ENCODE data around the gene COL4A2. TPM values are rescaled to one million over a fixed set of nuclear protein-coding genes. Genes with fewer than 3 reads are reported as not detected.

COL4A2 gene
- polyA plus RNA-seq, 1 experiment: 208 TPM

- TF ChIP-seq CTCF (IDR thresholded peaks at IDR 0.05; ENCODE audit: low read depth, low read length): no peak
- H3K4me3 ChIP-seq (ENCODE audit: low read depth, low read length): no peak overlapping the region
- CTCF ChIA-PET: no interaction called here
- POLR2A ChIA-PET: no interaction called here
- peak overlapping the region; percentile 49 for H3K27ac ChIP-seq (ENCODE audit: low read depth, low read length)
- DNase-seq (ENCODE audit: low read depth, low spot score): no peak
- H3K27me3 ChIP-seq (ENCODE audit: control insufficient read depth, insufficient read depth, low read length): no peaks in the 10 kb centered on the region
- no peaks in the 10 kb centered on the region; the same call in 1 of the 2 replicates for H3K9me3 ChIP-seq (ENCODE audit: control insufficient read depth, insufficient read depth, low read length)
These were observed 21.5 kb downstream of the COL4A2 start for GRCh38 chr13:110328573-110328972.

- no peaks in the 10 kb centered on the region; the same call in 1 of the 2 replicates for H3K9me3 ChIP-seq (ENCODE audit: control insufficient read depth, insufficient read depth, low read length)
- H3K4me3 ChIP-seq (ENCODE audit: low read depth, low read length): no peak overlapping the region
- no peaks in the 10 kb centered on the region for H3K27me3 ChIP-seq (ENCODE audit: control insufficient read depth, insufficient read depth, low read length)
- CTCF ChIA-PET: interaction anchor here (0.8 kb wide), 1 partner anchor 83 kb away, joined by 5 read pairs; no protein-coding TSS in a partner anchor
- no peak for TF ChIP-seq CTCF (IDR thresholded peaks at IDR 0.05; ENCODE audit: low read depth, low read length)
- no peak for DNase-seq (ENCODE audit: low read depth, low spot score)
- H3K27ac ChIP-seq (ENCODE audit: low read depth, low read length): peak overlapping the region; percentile 90
- POLR2A ChIA-PET: no interaction called here
These were observed 22.2 kb downstream of the COL4A2 start for GRCh38 chr13:110329258-110329657.

- no peaks in the 10 kb centered on the region; the same call in 1 of the 2 replicates for H3K9me3 ChIP-seq (ENCODE audit: control insufficient read depth, insufficient read depth, low read length)
- no peak for DNase-seq (ENCODE audit: low read depth, low spot score)
- no peak for TF ChIP-seq CTCF (IDR thresholded peaks at IDR 0.05; ENCODE audit: low read depth, low read length)
- H3K4me3 ChIP-seq (ENCODE audit: low read depth, low read length): peak overlapping the region; percentile 40; the same call in 1 of the 2 replicates
- ChIA-PET CTCF (interaction anchor here (0.8 kb wide), 1 partner anchor 82 kb away, joined by 5 read pairs; no protein-coding TSS in a partner anchor), POLR2A (interaction anchor here (0.7 to 1.2 kb wide), 5 partner anchors 9 to 986 kb away, joined by 3 to 9 read pairs (median 4); partner anchors contain the start of genes COL4A1 and COL4A2)
- H3K27ac ChIP-seq (ENCODE audit: low read depth, low read length): peak overlapping the region; percentile 90
- H3K27me3 ChIP-seq (ENCODE audit: control insufficient read depth, insufficient read depth, low read length): no peaks in the 10 kb centered on the region
These were observed 22.8 kb downstream of the COL4A2 start for GRCh38 chr13:110329798-110330461.

- no peak for DNase-seq (ENCODE audit: low read depth, low spot score)
- POLR2A ChIA-PET: interaction anchor here (0.8 to 1.5 kb wide), 7 partner anchors 8 to 83 kb away, joined by 4 to 9 read pairs (median 5); partner anchors contain the start of genes COL4A1 and COL4A2
- Histone ChIP-seq H3K27me3 (ENCODE audit: control insufficient read depth, insufficient read depth, low read length) (no peaks in the 10 kb centered on the region), H3K9me3 (ENCODE audit: control insufficient read depth, insufficient read depth, low read length) (no peaks in the 10 kb centered on the region; the same call in 1 of the 2 replicates), H3K27ac (ENCODE audit: low read depth, low read length) (peak overlapping the region; percentile 90), H3K4me3 (ENCODE audit: low read depth, low read length) (peak overlapping the region; percentile 17)
- TF ChIP-seq CTCF (IDR thresholded peaks at IDR 0.05; ENCODE audit: low read depth, low read length): no peak
- CTCF ChIA-PET: no interaction called here
These were observed 23.5 kb downstream of the COL4A2 start for GRCh38 chr13:110330491-110331011.

- H3K27me3 ChIP-seq (ENCODE audit: control insufficient read depth, insufficient read depth, low read length): no peaks in the 10 kb centered on the region
- no peaks in the 10 kb centered on the region; the same call in 1 of the 2 replicates for H3K9me3 ChIP-seq (ENCODE audit: control insufficient read depth, insufficient read depth, low read length)
- no peak for DNase-seq (ENCODE audit: low read depth, low spot score)
- TF ChIP-seq CTCF (IDR thresholded peaks at IDR 0.05; ENCODE audit: low read depth, low read length): no peak
- no peak overlapping the region for H3K4me3 ChIP-seq (ENCODE audit: low read depth, low read length)
- POLR2A ChIA-PET: interaction anchor here (0.6 to 1.5 kb wide), 4 partner anchors 17 to 381 kb away, joined by 4 to 5 read pairs (median 4); no protein-coding TSS in a partner anchor
- CTCF ChIA-PET: no interaction called here
- H3K27ac ChIP-seq (ENCODE audit: low read depth, low read length): peak overlapping the region; percentile 75
These were observed 24.3 kb downstream of the COL4A2 start for GRCh38 chr13:110331362-110331761.
